ENCODE data around the gene C1D.
A peak's percentile ranks its signal among the peaks of the same experiment; 100 is the strongest.

The C1D gene

DNA sequence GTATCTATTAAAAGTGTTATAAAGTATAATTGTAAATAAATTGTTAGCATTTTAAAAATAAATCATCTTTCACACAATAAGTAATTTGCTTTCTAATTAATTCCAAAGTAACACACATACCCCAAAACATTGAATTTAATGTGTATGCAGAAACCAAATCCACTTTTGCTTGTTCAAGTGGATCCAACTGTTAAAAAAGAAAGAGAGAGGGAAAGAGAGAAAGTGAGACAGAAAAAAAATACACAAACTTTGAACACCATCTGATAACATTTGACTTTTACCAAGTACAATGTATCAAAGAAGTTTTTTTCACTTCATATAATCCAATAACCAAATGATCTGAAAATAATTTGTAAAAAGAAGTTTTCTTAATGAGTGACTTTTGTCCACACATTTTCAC is 16.6 kb downstream of the C1D start:
- no peak for DNase-seq (ENCODE audit: extremely low read depth, low read depth)
- TF ChIP-seq CTCF (IDR thresholded peaks at IDR 0.05; ENCODE audit: low read depth, low read length, missing control alignments): no peak
- H3K4me3 ChIP-seq (replicated peaks; ENCODE audit: low read depth, low read length): no peak overlapping the region

DNA sequence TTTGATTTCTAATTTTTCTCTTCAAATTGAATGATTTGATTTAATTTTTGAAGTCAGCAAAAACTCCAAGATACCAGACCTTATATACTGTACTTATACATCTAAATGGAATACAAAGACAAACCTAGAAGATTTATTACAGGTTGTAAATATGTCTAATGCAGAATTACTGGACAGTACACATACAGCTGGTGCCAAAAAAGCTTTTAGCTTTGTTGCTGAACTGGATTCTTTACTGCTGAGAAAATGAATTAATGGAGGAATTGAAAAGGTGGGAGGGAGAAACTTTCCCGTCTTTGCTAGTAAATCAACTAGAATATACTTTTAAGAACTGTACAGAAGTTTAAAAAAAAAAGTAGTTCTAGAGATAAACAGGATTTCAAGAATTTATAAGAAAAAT is 17.5 kb downstream of the C1D start:
- no peak for TF ChIP-seq CTCF (IDR thresholded peaks at IDR 0.05; ENCODE audit: low read depth, low read length, missing control alignments)
- no peak overlapping the region for H3K4me3 ChIP-seq (replicated peaks; ENCODE audit: low read depth, low read length)
- peak; percentile 77 for DNase-seq (ENCODE audit: extremely low read depth, low read depth)

DNA sequence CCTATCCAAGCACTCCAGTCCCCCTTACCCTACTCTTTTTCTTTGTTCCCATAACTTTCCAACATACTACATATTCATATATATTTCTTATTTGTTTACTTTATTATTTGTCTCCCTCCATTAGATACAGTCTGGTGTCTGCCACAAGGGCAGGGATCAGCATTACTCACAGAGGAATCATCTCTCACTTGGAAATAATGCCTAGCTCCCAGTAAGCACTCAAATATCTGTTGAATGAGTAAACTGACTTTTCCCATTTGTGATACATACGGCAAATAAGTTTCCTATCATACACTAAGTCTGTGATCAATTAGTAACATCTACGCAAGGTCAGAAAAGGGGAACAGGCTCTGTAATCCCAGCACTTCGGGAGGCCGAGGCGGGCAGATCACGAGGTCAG is 18.7 kb downstream of the C1D start:
- no peak for TF ChIP-seq CTCF (IDR thresholded peaks at IDR 0.05; ENCODE audit: low read depth, low read length, missing control alignments)
- H3K4me3 ChIP-seq (replicated peaks; ENCODE audit: low read depth, low read length): no peak overlapping the region
- peak; percentile 95 for DNase-seq (ENCODE audit: extremely low read depth, low read depth)

- H3K4me3 ChIP-seq (replicated peaks; ENCODE audit: low read depth, low read length): no peak overlapping the region
- no peak for TF ChIP-seq CTCF (IDR thresholded peaks at IDR 0.05; ENCODE audit: low read depth, low read length, missing control alignments)
- no peak for DNase-seq (ENCODE audit: extremely low read depth, low read depth)
These were observed 19.1 kb downstream of the C1D start for GRCh38 chr2:68043695-68044094.

DNA sequence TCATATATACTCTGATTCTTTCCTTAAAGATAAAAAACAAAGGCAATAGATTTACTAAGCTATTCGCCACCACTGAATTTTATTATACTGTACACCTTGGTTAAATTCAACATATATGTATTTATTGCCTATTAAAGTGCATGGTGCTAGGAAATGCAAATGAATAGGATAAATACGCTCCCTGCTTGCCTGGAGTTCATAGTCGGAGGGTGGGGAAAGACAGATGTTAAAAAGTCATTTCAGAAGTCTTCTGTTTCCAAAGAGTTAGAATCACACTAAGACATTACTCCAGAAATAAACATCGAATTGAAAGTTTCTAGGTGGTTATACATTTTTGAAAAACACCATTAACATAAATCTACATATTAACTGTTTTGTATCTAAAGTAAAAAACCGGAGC is 19.8 kb downstream of the C1D start:
- DNase-seq (ENCODE audit: extremely low read depth, low read depth): no peak
- H3K4me3 ChIP-seq (replicated peaks; ENCODE audit: low read depth, low read length): no peak overlapping the region
- TF ChIP-seq CTCF (IDR thresholded peaks at IDR 0.05; ENCODE audit: low read depth, low read length, missing control alignments): no peak

DNA sequence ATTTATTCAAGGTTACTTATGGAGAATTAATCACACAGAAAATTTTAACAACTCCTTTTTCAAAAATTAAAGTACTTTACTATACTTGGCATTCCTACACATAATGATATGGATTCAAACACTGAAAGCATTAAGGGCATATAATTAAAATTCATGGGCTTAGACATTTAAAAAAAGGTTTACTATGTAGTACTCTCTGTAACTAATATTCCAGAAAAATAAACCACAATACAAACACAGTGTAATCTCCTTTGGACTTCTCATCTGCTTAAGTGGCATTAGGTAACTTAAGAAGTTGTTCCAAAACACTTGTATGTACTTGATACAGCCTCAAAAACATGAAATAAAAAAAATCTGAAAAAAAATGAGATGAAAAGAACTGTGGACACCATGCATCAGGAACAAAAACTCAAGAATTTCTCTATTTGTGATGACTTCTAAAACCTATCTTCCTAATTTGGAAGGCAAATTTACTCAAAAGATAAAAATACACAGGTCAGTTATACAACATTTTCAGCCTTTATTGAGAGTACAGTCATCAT is 21.0 kb downstream of the C1D start:
- DNase-seq (ENCODE audit: extremely low read depth, low read depth): no peak
- no peak for TF ChIP-seq CTCF (IDR thresholded peaks at IDR 0.05; ENCODE audit: low read depth, low read length, missing control alignments)

DNA sequence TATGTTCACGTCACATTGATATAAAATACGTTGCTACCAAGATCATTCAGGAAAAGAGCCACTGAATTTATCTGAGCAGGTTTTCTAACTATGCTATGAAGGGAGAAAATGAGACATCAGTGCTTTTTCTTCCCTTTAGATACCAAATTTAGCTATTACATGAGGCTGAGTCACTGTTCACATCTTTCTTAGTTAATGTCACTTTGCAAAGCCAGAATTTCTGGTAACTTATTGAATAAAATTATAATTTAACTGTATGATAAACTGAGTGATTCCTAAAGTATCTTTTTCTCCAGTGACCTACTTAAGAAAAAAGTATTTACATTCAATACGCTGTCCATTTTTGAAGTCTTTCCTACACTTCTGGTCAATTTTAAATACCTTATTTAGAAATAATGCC is 22.7 kb downstream of the C1D start:
- no peak for DNase-seq (ENCODE audit: extremely low read depth, low read depth)
- no peak for TF ChIP-seq CTCF (IDR thresholded peaks at IDR 0.05; ENCODE audit: low read depth, low read length, missing control alignments)
- H3K4me3 ChIP-seq (replicated peaks; ENCODE audit: low read depth, low read length): no peak overlapping the region

More for the DNA sequence above, 21.0 kb downstream of the C1D start:
- no peak overlapping the region for H3K4me3 ChIP-seq (replicated peaks; ENCODE audit: low read depth, low read length)

Data from HFF-Myc (cell line).